SKM-1 treated with dmso at 0.1 percent for 144 hours (cell line): ENCODE results near the gene THAP3.

Experiments
- DNase-seq: peaks from one replicate; lab custom pipeline; 2025; ENCODE audit not compliant: unreplicated experiment; lab: John Stamatoyannopoulos, UW

Gene THAP3

GRCh38 chr1:6666696-6667095 is 42.0 kb downstream of the THAP3 start:
- no peak for DNase-seq

DNA sequence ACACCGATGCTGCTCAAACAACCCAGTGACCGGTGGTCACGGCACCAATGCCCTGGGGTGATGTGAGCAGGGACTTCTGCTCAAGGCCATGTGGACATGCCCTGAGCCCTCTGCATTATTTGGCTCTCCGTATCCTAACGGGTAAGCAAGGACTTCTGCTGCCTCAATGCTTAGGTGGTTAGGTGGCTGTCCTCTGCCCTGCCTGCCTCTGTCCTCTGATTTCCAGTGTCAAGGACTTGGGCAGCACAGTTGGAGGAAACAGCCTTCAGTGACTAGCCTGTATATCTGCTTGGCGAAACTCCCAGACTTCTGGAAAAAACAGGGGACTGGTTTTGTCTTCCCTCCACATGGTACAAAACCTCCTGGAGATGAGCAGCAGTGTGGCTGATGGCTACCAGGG is 42.5 kb downstream of the THAP3 start:
- DNase-seq = no peak

GRCh38 chr1:6668503-6668902 is 43.8 kb downstream of the THAP3 start:
- no peak for DNase-seq

GRCh38 chr1:6672558-6672957 is 47.9 kb downstream of the THAP3 start:
- no peak for DNase-seq

GRCh38 chr1:6673816-6674398 is 49.2 kb downstream of the THAP3 start:
- DNase-seq = no peak

DNA sequence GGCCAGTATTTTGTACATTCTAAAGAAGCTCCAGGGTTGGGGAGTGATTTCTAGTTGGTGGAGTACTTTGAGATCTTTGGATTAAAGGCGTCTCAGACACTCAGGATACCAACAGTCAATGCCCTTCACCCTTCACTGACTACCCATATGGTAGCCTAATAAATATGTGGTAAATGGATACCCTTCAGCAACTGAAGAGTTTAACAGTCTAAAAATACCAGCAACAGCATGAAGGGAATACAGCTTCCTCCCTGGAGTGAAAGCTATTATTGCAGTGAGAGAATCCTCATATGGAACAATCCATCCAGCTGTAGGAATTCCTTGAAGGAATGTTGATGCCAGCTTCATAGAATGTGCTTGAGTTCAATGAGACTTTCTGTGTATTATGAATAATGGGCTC is 50.1 kb downstream of the THAP3 start:
- no peak for DNase-seq

DNA sequence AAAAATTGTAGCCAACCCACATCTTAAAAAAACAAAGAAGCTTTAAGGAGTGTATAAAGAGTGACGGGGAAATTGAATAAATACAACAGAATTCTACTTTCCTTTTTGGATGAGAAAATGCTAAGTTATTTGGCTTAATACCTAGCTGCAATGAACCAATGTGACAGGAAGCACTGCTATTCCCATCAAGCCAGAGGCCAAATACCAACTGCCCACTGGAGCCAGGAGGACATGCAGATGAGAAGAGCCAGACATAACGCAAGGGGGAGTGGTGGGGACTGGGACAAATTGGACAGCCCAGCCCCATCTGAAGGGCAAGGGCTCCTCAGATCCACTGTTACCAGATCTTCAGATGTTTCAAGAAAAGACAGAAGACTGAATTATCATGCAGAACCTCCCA is 51.3 kb downstream of the THAP3 start:
- no peak for DNase-seq
